ENCODE data around the gene PTPRA. TPM values are rescaled to one million over a fixed set of nuclear protein-coding genes. Genes with fewer than 3 reads are reported as not detected.

Gene PTPRA
- total and polyA plus RNA-seq, 9 donors: 37.4 to 60.5 (median 45.7) TPM

- no peaks in the 10 kb centered on the region for H3K9me3 ChIP-seq (replicated peaks; ENCODE audit: control insufficient read depth, low read depth, low read length)
- H3K27ac ChIP-seq (ENCODE audit: low read length): no peak overlapping the region
- DNase-seq: no peak
- 100% methylated on average over 3 of the region's 7 CpGs for WGBS (ENCODE audit: insufficient coverage)
- H3K27me3 ChIP-seq (ENCODE audit: control insufficient read depth, insufficient read depth, low read length): no peaks in the 10 kb centered on the region
- no peak overlapping the region for H3K4me3 ChIP-seq (ENCODE audit: low read length)
- no peaks in the 10 kb centered on the region for H3K36me3 ChIP-seq (ENCODE audit: control insufficient read depth, insufficient read depth, low read length)
- H3K4me1 ChIP-seq (ENCODE audit: control insufficient read depth, insufficient read depth, low read length): no peaks in the 10 kb centered on the region
Measured at GRCh38 chr20:2918096-2919049, 45.1 kb downstream of the PTPRA start.

GRCh38 chr20:2919518-2920245 is 46.4 kb downstream of the PTPRA start:
- no peaks in the 10 kb centered on the region for H3K9me3 ChIP-seq (replicated peaks; ENCODE audit: control insufficient read depth, low read depth, low read length)
- H3K36me3 ChIP-seq (ENCODE audit: control insufficient read depth, insufficient read depth, low read length): no peaks in the 10 kb centered on the region
- no peak overlapping the region for H3K27ac ChIP-seq (ENCODE audit: low read length)
- no peaks in the 10 kb centered on the region for H3K4me1 ChIP-seq (ENCODE audit: control insufficient read depth, insufficient read depth, low read length)
- no peak overlapping the region for H3K4me3 ChIP-seq (ENCODE audit: low read length)
- WGBS (ENCODE audit: insufficient coverage): no CpG with 5 or more reads among the region's 2 CpGs
- no peaks in the 10 kb centered on the region for H3K27me3 ChIP-seq (ENCODE audit: control insufficient read depth, insufficient read depth, low read length)
- no peak for DNase-seq

- no peak for DNase-seq
- H3K4me1 ChIP-seq (ENCODE audit: control insufficient read depth, insufficient read depth, low read length): no peaks in the 10 kb centered on the region
- no peak overlapping the region for H3K4me3 ChIP-seq (ENCODE audit: low read length)
- H3K27me3 ChIP-seq (ENCODE audit: control insufficient read depth, insufficient read depth, low read length): no peaks in the 10 kb centered on the region
- H3K36me3 ChIP-seq (ENCODE audit: control insufficient read depth, insufficient read depth, low read length): peaks cover 4% of the 10 kb centered on the region
- 93% methylated on average over 1 of the region's 1 CpG for WGBS (ENCODE audit: insufficient coverage)
- no peak overlapping the region for H3K27ac ChIP-seq (ENCODE audit: low read length)
- H3K9me3 ChIP-seq (replicated peaks; ENCODE audit: control insufficient read depth, low read depth, low read length): no peaks in the 10 kb centered on the region
Measured at GRCh38 chr20:2920473-2920872, 47.2 kb downstream of the PTPRA start.

GRCh38 chr20:2921506-2921905 is 48.2 kb downstream of the PTPRA start:
- no peak overlapping the region for H3K4me3 ChIP-seq (ENCODE audit: low read length)
- H3K27ac ChIP-seq (ENCODE audit: low read length): no peak overlapping the region
- H3K27me3 ChIP-seq (ENCODE audit: control insufficient read depth, insufficient read depth, low read length): no peaks in the 10 kb centered on the region
- H3K36me3 ChIP-seq (ENCODE audit: control insufficient read depth, insufficient read depth, low read length): peaks cover 4% of the 10 kb centered on the region
- no peaks in the 10 kb centered on the region for H3K9me3 ChIP-seq (replicated peaks; ENCODE audit: control insufficient read depth, low read depth, low read length)
- no peaks in the 10 kb centered on the region for H3K4me1 ChIP-seq (ENCODE audit: control insufficient read depth, insufficient read depth, low read length)
- no CpG with 5 or more reads among the region's 4 CpGs for WGBS (ENCODE audit: insufficient coverage)
- DNase-seq: no peak

- Histone ChIP-seq H3K27ac (ENCODE audit: low read length) (no peak overlapping the region), H3K36me3 (ENCODE audit: control insufficient read depth, insufficient read depth, low read length) (peaks cover 4% of the 10 kb centered on the region), H3K9me3 (replicated peaks; ENCODE audit: control insufficient read depth, low read depth, low read length) (no peaks in the 10 kb centered on the region), H3K4me3 (ENCODE audit: low read length) (no peak overlapping the region), H3K4me1 (ENCODE audit: control insufficient read depth, insufficient read depth, low read length) (no peaks in the 10 kb centered on the region), H3K27me3 (ENCODE audit: control insufficient read depth, insufficient read depth, low read length) (no peaks in the 10 kb centered on the region)
- no peak for DNase-seq
Measured at GRCh38 chr20:2922957-2923356, 49.7 kb downstream of the PTPRA start.

- no peaks in the 10 kb centered on the region for H3K9me3 ChIP-seq (replicated peaks; ENCODE audit: control insufficient read depth, low read depth, low read length)
- no CpG with 5 or more reads among the region's 1 CpG for WGBS (ENCODE audit: insufficient coverage)
- H3K4me1 ChIP-seq (ENCODE audit: control insufficient read depth, insufficient read depth, low read length): no peaks in the 10 kb centered on the region
- H3K36me3 ChIP-seq (ENCODE audit: control insufficient read depth, insufficient read depth, low read length): peaks cover 10% of the 10 kb centered on the region
- H3K27ac ChIP-seq (ENCODE audit: low read length): no peak overlapping the region
- no peak overlapping the region for H3K4me3 ChIP-seq (ENCODE audit: low read length)
- no peaks in the 10 kb centered on the region for H3K27me3 ChIP-seq (ENCODE audit: control insufficient read depth, insufficient read depth, low read length)
- DNase-seq: no peak
Measured at GRCh38 chr20:2930538-2930937, 57.3 kb downstream of the PTPRA start.

- H3K36me3 ChIP-seq (ENCODE audit: control insufficient read depth, insufficient read depth, low read length): peaks cover 12% of the 10 kb centered on the region
- no peaks in the 10 kb centered on the region for H3K27me3 ChIP-seq (ENCODE audit: control insufficient read depth, insufficient read depth, low read length)
- H3K4me1 ChIP-seq (ENCODE audit: control insufficient read depth, insufficient read depth, low read length): no peaks in the 10 kb centered on the region
- no peaks in the 10 kb centered on the region for H3K9me3 ChIP-seq (replicated peaks; ENCODE audit: control insufficient read depth, low read depth, low read length)
- DNase-seq: peak; percentile 14
- no peak overlapping the region for H3K4me3 ChIP-seq (ENCODE audit: low read length)
- no peak overlapping the region for H3K27ac ChIP-seq (ENCODE audit: low read length)
Measured at GRCh38 chr20:2932498-2932897, 59.2 kb downstream of the PTPRA start.

- Histone ChIP-seq H3K4me3 (ENCODE audit: low read length) (no peak overlapping the region), H3K27ac (ENCODE audit: low read length) (no peak overlapping the region), H3K9me3 (replicated peaks; ENCODE audit: control insufficient read depth, low read depth, low read length) (no peaks in the 10 kb centered on the region), H3K4me1 (ENCODE audit: control insufficient read depth, insufficient read depth, low read length) (peaks cover 3% of the 10 kb centered on the region), H3K36me3 (ENCODE audit: control insufficient read depth, insufficient read depth, low read length) (peaks cover 2% of the 10 kb centered on the region), H3K27me3 (ENCODE audit: control insufficient read depth, insufficient read depth, low read length) (no peaks in the 10 kb centered on the region)
- no CpG with 5 or more reads among the region's 5 CpGs for WGBS (ENCODE audit: insufficient coverage)
- DNase-seq: no peak
Measured at GRCh38 chr20:2937902-2938301, 64.6 kb downstream of the PTPRA start.

GRCh38 chr20:2942439-2942838 is 69.2 kb downstream of the PTPRA start:
- Histone ChIP-seq H3K27ac (ENCODE audit: low read length) (no peak overlapping the region), H3K9me3 (replicated peaks; ENCODE audit: control insufficient read depth, low read depth, low read length) (no peaks in the 10 kb centered on the region), H3K27me3 (ENCODE audit: control insufficient read depth, insufficient read depth, low read length) (no peaks in the 10 kb centered on the region), H3K36me3 (ENCODE audit: control insufficient read depth, insufficient read depth, low read length) (no peaks in the 10 kb centered on the region), H3K4me3 (ENCODE audit: low read length) (no peak overlapping the region), H3K4me1 (ENCODE audit: control insufficient read depth, insufficient read depth, low read length) (peaks cover 3% of the 10 kb centered on the region)
- DNase-seq: peak; percentile 68
